ENCODE measurements around the gene PRSS12. TPM values are rescaled to one million over a fixed set of nuclear protein-coding genes. Genes with fewer than 3 reads are reported as not detected.
"Not testable (repeated sequence)": the region's sequence is repeated elsewhere in the genome, so short reads cannot be mapped to it uniquely, and the experiment has no call there.

PRSS12 gene
- total RNA-seq: under 1 TPM in 1 of 2 donors, not detected in 1; 0.50 TPM
- long read RNA-seq: 0 reads

- peak; percentile 51 for DNase-seq
- ATAC-seq: peak; percentile 92 to 96
- intact Hi-C loops (cut with DNase I): no loop called here
These were observed at the start of gene PRSS12 for GRCh38 chr4:118352843-118353533. TSS of gene PRSS12 (minus strand) at chr4:118353003. CDS start at chr4:118352720, 283 bp downstream.

- DNase-seq (no peak), ATAC-seq (no peak)
- intact Hi-C loops (cut with DNase I): no loop called here
These were observed 47.6 kb upstream of the PRSS12 start for GRCh38 chr4:118400356-118400755.

- ATAC-seq; DNase-seq; intact Hi-C loops (cut with DNase I): not testable (repeated sequence)
These were observed 47.1 kb upstream of the PRSS12 start for GRCh38 chr4:118399883-118400282.

- ATAC-seq (no peak), DNase-seq (no peak)
- intact Hi-C loops (cut with DNase I): no loop called here
These were observed 45.7 kb upstream of the PRSS12 start for GRCh38 chr4:118398226-118399090.

- ATAC-seq (no peak), DNase-seq (no peak)
- intact Hi-C loops (cut with DNase I): no loop called here
These were observed 44.8 kb upstream of the PRSS12 start for GRCh38 chr4:118397623-118397979.

- DNase-seq (no peak), ATAC-seq (no peak)
- intact Hi-C loops (cut with DNase I): no loop called here
These were observed 44.2 kb upstream of the PRSS12 start for GRCh38 chr4:118396881-118397622.

- ATAC-seq (no peak), DNase-seq (no peak)
- intact Hi-C loops (cut with DNase I): no loop called here
These were observed 42.3 kb upstream of the PRSS12 start for GRCh38 chr4:118395057-118395644.

- intact Hi-C loops (cut with DNase I); ATAC-seq; DNase-seq: not testable (repeated sequence)
These were observed 39.7 kb upstream of the PRSS12 start for GRCh38 chr4:118392509-118392908.

- ATAC-seq (no peak), DNase-seq (no peak)
- intact Hi-C loops (cut with DNase I): no loop called here
These were observed 37.3 kb upstream of the PRSS12 start for GRCh38 chr4:118390121-118390520.

GRCh38 chr4:118389721-118390120 lies 36.9 kb upstream of the PRSS12 start:
- ATAC-seq (no peak), DNase-seq (no peak)
- intact Hi-C loops (cut with DNase I): no loop called here

- ATAC-seq: no peak
- no peak for DNase-seq
- intact Hi-C loops (cut with DNase I): no loop called here
These were observed 35.8 kb upstream of the PRSS12 start for GRCh38 chr4:118388606-118389005.

GRCh38 chr4:118381902-118382301 lies 29.1 kb upstream of the PRSS12 start:
- intact Hi-C loops (cut with DNase I): no loop called here

GRCh38 chr4:118373614-118374255 lies 20.9 kb upstream of the PRSS12 start:
- DNase-seq (no peak), ATAC-seq (no peak)
- intact Hi-C loops (cut with DNase I): no loop called here

More at GRCh38 chr4:118381902-118382301, 29.1 kb upstream of the PRSS12 start:
- no peak for ATAC-seq
- DNase-seq: no peak

- ATAC-seq (no peak), DNase-seq (no peak)
- intact Hi-C loops (cut with DNase I): no loop called here
These were observed 19.4 kb upstream of the PRSS12 start for GRCh38 chr4:118372251-118372650.

- intact Hi-C loops (cut with DNase I): no loop called here
- DNase-seq: no peak
- no peak for ATAC-seq
These were observed 16.4 kb upstream of the PRSS12 start for GRCh38 chr4:118369231-118369630.

- DNase-seq (no peak), ATAC-seq (no peak)
- intact Hi-C loops (cut with DNase I): no loop called here
These were observed 15.1 kb upstream of the PRSS12 start for GRCh38 chr4:118367872-118368271.

GRCh38 chr4:118367361-118367760 lies 14.6 kb upstream of the PRSS12 start:
- intact Hi-C loops (cut with DNase I): no loop called here
- no peak for ATAC-seq
- DNase-seq: no peak

- intact Hi-C loops (cut with DNase I): no loop called here
- DNase-seq (no peak), ATAC-seq (no peak)
These were observed 10.4 kb upstream of the PRSS12 start for GRCh38 chr4:118363166-118363565.

- DNase-seq: no peak
- no peak for ATAC-seq
- intact Hi-C loops (cut with DNase I): no loop called here
These were observed 8.4 kb upstream of the PRSS12 start for GRCh38 chr4:118361192-118361591.
